Type B pancreatic cell (in vitro differentiated cells): ENCODE results near the gene TRIM44. TPM values are rescaled to one million over a fixed set of nuclear protein-coding genes. Genes with fewer than 3 reads are reported as not detected.

Source experiments
- DNase-seq: peaks from one replicate; pipeline ENCODE4 v3.0.0; 2021; ENCODE audit warnings: mixed read lengths; ENCODE audit not compliant: unreplicated experiment; ENCODE audit errors: extremely low spot score
- H3K27ac Mint-ChIP-seq: 2 replicates; pipeline ENCODE4 v1.8.0; 2021; ENCODE audit warnings: mild to moderate bottlenecking, mixed read lengths
- H3K27me3 Mint-ChIP-seq: 2 replicates; pipeline ENCODE4 v1.8.0; 2021; ENCODE audit warnings: mixed read lengths
- H3K36me3 Mint-ChIP-seq: 2 replicates; pipeline ENCODE4 v1.8.0; 2021; ENCODE audit warnings: mixed read lengths
- H3K4me1 Mint-ChIP-seq: one replicate; pipeline ENCODE4 v1.8.0; 2021; ENCODE audit warnings: mixed read lengths; ENCODE audit not compliant: unreplicated experiment
- H3K4me3 Mint-ChIP-seq: 2 replicates; pipeline ENCODE4 v1.8.0; 2021; ENCODE audit warnings: mild to moderate bottlenecking, mixed read lengths
- H3K9me3 Mint-ChIP-seq: 2 replicates; pipeline ENCODE4 v1.8.0; 2021; ENCODE audit warnings: mixed read lengths
- total RNA-seq: library from RNA; stranded (reverse); gene quantifications from 2 replicates; pipeline ENCODE4 v1.2.1, GENCODE V29; 2021; ENCODE audit warnings: low replicate concordance
- TF ChIP-seq, protein P1 (sequence below): fragments of 200-600 bp; sonication (generic); conservative IDR thresholded peaks from 2 replicates; pipeline ENCODE4 v1.5.0; 2021; ENCODE audit warnings: antibody characterized with exemption, mild to moderate bottlenecking

The TRIM44 gene
- total RNA-seq, 1 donor from 2014 or later, result 70.6 TPM

DNA sequence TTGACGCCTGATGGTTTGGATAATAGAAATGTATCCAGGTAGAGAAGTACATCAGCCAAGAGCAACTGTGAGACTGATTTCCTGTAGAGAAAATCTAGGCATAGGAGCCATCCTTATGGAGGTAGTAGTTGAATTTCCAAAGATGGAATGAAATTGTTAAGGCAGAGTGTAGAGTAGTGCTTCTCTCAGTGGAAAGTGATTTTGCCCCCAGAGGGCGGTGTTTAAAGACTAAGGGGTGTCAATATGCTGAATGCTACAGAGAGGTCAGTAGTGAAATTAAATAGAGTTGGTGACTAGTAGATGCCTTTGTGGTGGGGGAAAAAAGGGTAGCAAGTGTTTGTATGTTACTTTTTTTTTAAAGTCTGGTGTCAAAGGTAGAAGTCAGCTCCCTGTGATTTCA is 54.5 kb downstream of the TRIM44 start:
- TF ChIP-seq, protein P1, sequence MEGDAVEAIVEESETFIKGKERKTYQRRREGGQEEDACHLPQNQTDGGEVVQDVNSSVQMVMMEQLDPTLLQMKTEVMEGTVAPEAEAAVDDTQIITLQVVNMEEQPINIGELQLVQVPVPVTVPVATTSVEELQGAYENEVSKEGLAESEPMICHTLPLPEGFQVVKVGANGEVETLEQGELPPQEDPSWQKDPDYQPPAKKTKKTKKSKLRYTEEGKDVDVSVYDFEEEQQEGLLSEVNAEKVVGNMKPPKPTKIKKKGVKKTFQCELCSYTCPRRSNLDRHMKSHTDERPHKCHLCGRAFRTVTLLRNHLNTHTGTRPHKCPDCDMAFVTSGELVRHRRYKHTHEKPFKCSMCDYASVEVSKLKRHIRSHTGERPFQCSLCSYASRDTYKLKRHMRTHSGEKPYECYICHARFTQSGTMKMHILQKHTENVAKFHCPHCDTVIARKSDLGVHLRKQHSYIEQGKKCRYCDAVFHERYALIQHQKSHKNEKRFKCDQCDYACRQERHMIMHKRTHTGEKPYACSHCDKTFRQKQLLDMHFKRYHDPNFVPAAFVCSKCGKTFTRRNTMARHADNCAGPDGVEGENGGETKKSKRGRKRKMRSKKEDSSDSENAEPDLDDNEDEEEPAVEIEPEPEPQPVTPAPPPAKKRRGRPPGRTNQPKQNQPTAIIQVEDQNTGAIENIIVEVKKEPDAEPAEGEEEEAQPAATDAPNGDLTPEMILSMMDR, result no peak
- Mint-ChIP-seq H3K4me3 (no peak overlapping the region), H3K4me1 (peaks cover 16% of the 10 kb centered on the region), H3K9me3 (peaks cover 9% of the 10 kb centered on the region), H3K36me3 (peaks cover 11% of the 10 kb centered on the region), H3K27ac (no peak overlapping the region), H3K27me3 (no peaks in the 10 kb centered on the region)
- no peak for DNase-seq

DNA sequence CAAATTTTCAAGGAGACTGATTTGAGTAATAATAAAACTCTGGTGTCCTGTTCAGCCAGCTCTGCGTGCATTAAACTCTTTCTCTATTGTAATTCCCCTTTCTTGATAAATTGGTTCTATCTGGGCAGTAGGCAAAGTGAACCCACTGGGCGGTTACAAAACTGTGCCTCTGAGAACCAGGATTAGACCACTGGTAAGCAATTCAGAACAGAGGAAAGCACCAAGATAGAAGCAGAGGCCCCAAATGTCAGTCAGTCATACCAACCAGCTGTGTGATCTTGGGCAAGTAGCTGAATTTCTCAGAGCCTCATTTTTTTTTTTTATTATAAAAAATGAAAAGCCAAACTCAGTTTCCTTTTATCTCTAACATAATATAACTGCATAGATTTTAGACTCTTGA is 54.9 kb downstream of the TRIM44 start:
- peaks cover 11% of the 10 kb centered on the region for H3K36me3 Mint-ChIP-seq

DNA sequence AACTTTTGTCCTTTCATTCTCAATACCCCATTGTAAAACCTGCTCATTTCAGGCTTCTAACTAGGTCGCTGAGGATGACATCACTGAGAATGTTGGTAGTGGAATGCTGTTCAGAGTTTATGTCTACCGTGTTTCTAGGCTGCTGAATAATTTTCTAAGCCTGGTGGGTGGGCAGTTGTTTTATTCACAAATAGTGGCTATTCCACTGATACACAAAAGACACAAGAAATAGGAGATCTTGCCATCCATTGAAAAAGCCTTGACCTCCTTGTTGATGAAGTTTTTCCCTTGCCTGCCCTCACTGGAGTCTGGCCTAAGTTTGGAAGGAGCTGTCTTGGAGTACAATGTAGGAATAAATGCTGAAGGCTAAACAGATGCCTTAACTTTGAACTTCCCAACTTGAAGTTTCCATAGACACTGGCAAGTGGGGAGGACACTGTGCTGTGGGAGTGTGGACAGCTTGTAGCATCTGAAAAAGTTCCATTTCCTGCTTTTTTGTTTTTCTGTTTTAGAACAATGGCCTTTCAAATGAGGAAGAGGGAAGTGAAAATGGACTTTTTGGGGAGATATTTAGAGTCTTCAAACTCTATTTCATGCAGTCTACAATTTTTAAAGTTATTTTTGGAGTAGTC is 59.2 kb downstream of the TRIM44 start:
- no peaks in the 10 kb centered on the region for H3K27me3 Mint-ChIP-seq
- TF ChIP-seq, protein P1, result no peak

More for the DNA sequence above, 54.9 kb downstream of the TRIM44 start:
- peaks cover 16% of the 10 kb centered on the region for H3K4me1 Mint-ChIP-seq
- no peak overlapping the region for H3K4me3 Mint-ChIP-seq
- no peak overlapping the region for H3K27ac Mint-ChIP-seq
- no peaks in the 10 kb centered on the region for H3K27me3 Mint-ChIP-seq
- TF ChIP-seq, protein P1, result no peak
- DNase-seq, result no peak
- H3K9me3 Mint-ChIP-seq, result peaks cover 9% of the 10 kb centered on the region

DNA sequence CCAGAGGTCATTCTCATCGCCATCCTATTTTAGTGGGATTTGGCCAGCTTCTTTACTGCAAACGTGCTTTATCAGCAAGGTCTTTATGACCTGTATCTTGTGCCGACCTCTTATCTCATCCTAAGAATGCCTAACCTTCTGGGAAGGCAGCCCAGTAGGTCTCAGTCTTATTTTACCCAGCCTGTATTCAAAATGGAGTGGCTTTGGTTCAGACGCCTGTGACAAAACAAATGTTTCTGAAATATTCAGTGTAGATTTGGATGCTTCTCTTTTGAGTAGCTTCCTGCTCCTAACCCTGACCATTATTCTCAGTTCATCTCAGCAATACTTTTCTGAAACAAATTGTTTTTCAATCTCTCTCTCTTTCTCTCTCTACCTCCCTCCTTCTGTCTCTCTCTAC is 60.1 kb downstream of the TRIM44 start:
- peaks cover 4% of the 10 kb centered on the region for H3K9me3 Mint-ChIP-seq
- TF ChIP-seq, protein P1, result no peak

More for the DNA sequence above, 59.2 kb downstream of the TRIM44 start:
- peaks cover 4% of the 10 kb centered on the region for H3K9me3 Mint-ChIP-seq
- no peak overlapping the region for H3K4me3 Mint-ChIP-seq
- no peak for DNase-seq
- H3K36me3 Mint-ChIP-seq, result peaks cover 19% of the 10 kb centered on the region
- H3K4me1 Mint-ChIP-seq, result peaks cover 10% of the 10 kb centered on the region
- no peak overlapping the region for H3K27ac Mint-ChIP-seq

DNA sequence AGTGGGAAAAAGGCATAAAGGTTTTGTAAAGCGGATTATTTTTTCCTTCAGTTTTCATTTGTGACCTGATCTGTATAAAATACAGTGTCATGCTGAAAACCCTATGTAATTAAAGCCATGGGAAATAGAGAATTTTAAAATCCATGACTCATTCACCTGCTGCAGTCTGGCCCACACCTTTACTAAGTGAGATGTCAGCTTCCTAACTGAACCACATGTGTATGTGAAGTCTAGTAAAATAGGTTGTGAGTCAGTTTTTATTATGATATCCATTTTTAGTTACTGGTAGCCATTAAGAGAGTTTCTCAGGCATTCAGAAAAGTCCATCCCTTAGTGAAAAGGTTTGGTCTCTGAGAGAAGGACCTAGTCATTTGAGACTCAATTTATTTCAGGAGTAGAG is 60.9 kb downstream of the TRIM44 start:
- H3K4me3 Mint-ChIP-seq, result no peak overlapping the region
- H3K27ac Mint-ChIP-seq, result no peak overlapping the region
- no peak for DNase-seq
- peaks cover 24% of the 10 kb centered on the region for H3K36me3 Mint-ChIP-seq
- peaks cover 5% of the 10 kb centered on the region for H3K4me1 Mint-ChIP-seq
- H3K27me3 Mint-ChIP-seq, result no peaks in the 10 kb centered on the region
- TF ChIP-seq, protein P1, result no peak
- peaks cover 4% of the 10 kb centered on the region for H3K9me3 Mint-ChIP-seq

More for the DNA sequence above, 60.1 kb downstream of the TRIM44 start:
- H3K4me3 Mint-ChIP-seq, result no peak overlapping the region
- DNase-seq, result no peak
- H3K27ac Mint-ChIP-seq, result no peak overlapping the region
- H3K27me3 Mint-ChIP-seq, result no peaks in the 10 kb centered on the region
- peaks cover 5% of the 10 kb centered on the region for H3K4me1 Mint-ChIP-seq
- peaks cover 23% of the 10 kb centered on the region for H3K36me3 Mint-ChIP-seq
